GM23338 (cell line): ENCODE data around the gene PGAM1. TPM values are rescaled to one million over a fixed set of nuclear protein-coding genes. Genes with fewer than 3 reads are reported as not detected.

Experiments used
- ATAC-seq: fragments of 200-7000 bp; cut with Tn5 transposase; 3 replicates; pipeline ENCODE4 v1.9.1; 2020
- DNase-seq: peaks from one replicate; pipeline ENCODE4 v3.0.0-alpha.2; 2015; ENCODE audit warnings: low spot score
- H2AFZ ChIP-seq: fragments of 200-600 bp; sonication (generic); 2 replicates; pipeline ENCODE4 v1.8.0; 2016; ENCODE audit warnings: antibody characterized with exemption, mild to moderate bottlenecking, moderate library complexity
- H3F3A ChIP-seq: fragments of 200-600 bp; sonication (generic); replicated peaks from 2 replicates; pipeline ENCODE4 v1.8.0; 2017; ENCODE audit warnings: antibody characterized with exemption, mixed run types, low read depth
- H3K27ac ChIP-seq: fragments of 200-600 bp; sonication (generic); 2 replicates; pipeline ENCODE4 v1.6.1; 2016; ENCODE audit warnings: low read depth
- H3K27me3 ChIP-seq: fragments of 200-600 bp; sonication (generic); 2 replicates; pipeline ENCODE4 v1.8.0; 2016; ENCODE audit warnings: mild to moderate bottlenecking, mixed run types, moderate library complexity; ENCODE audit not compliant: insufficient read depth
- H3K36me3 ChIP-seq: fragments of 200-600 bp; sonication (generic); 2 replicates; pipeline ENCODE4 v1.8.0; 2016; ENCODE audit warnings: mild to moderate bottlenecking; ENCODE audit not compliant: insufficient read depth
- H3K4me1 ChIP-seq: fragments of 200-600 bp; sonication (generic); 2 replicates; pipeline ENCODE4 v1.8.0; 2016; ENCODE audit warnings: mild to moderate bottlenecking, moderate library complexity; ENCODE audit not compliant: insufficient read depth
- H3K4me2 ChIP-seq: fragments of 200-600 bp; sonication (generic); 2 replicates; pipeline ENCODE4 v1.7.1; 2017; ENCODE audit warnings: mixed run types
- H3K4me3 ChIP-seq: fragments of 200-600 bp; sonication (generic); 2 replicates; pipeline ENCODE4 v1.6.1; 2016; ENCODE audit warnings: mixed run types
- H3K79me2 ChIP-seq: fragments of 200-600 bp; sonication (generic); replicated peaks from 2 replicates; pipeline ENCODE4 v1.8.0; 2017; ENCODE audit warnings: mild to moderate bottlenecking; ENCODE audit not compliant: insufficient read depth
- H3K9me2 ChIP-seq: fragments of 200-600 bp; sonication (generic); 2 replicates; pipeline ENCODE4 v1.8.0; 2017; ENCODE audit not compliant: insufficient read depth
- H4K20me1 ChIP-seq: fragments of 200-600 bp; sonication (generic); replicated peaks from 2 replicates; pipeline ENCODE4 v1.8.0; 2017; ENCODE audit warnings: mild to moderate bottlenecking; ENCODE audit not compliant: insufficient read depth
- H3K27ac Mint-ChIP-seq: 2 replicates; pipeline ENCODE4 v1.8.0; 2020; ENCODE audit warnings: inconsistent platforms, mild to moderate bottlenecking, moderate library complexity, mixed read lengths
- H3K27me3 Mint-ChIP-seq: 3 replicates; pipeline ENCODE4 v1.8.0; 2022; ENCODE audit warnings: low read depth, mild to moderate bottlenecking, moderate library complexity, mixed read lengths, inconsistent platforms; ENCODE audit not compliant: insufficient read depth, poor library complexity
- H3K36me3 Mint-ChIP-seq: 3 replicates; pipeline ENCODE4 v1.8.0; 2021; ENCODE audit warnings: low read depth, mild to moderate bottlenecking, inconsistent platforms, moderate library complexity, mixed read lengths
- H3K4me1 Mint-ChIP-seq: 3 replicates; pipeline ENCODE4 v1.8.0; 2020; ENCODE audit warnings: mild to moderate bottlenecking, inconsistent platforms, mixed read lengths
- H3K4me3 Mint-ChIP-seq: 3 replicates; pipeline ENCODE4 v1.8.0; 2021; ENCODE audit warnings: moderate library complexity, mild to moderate bottlenecking, inconsistent platforms, mixed read lengths
- H3K9me3 Mint-ChIP-seq: 3 replicates; pipeline ENCODE4 v1.8.0; 2020; ENCODE audit warnings: moderate library complexity, mild to moderate bottlenecking, inconsistent platforms, mixed read lengths
- CREB1 ChIP-seq: fragments of 250-450 bp; sonication (Bioruptor Pico); IDR thresholded peaks from 2 replicates; pipeline ENCODE4 v1.5.0; 2020; ENCODE audit warnings: low read depth, mild to moderate bottlenecking, moderate library complexity
- CTCF ChIP-seq, 2 experiments: fragments of 200-600 bp in 1 of 2; sonication (generic) in 1 of 2; conservative IDR thresholded peaks; 2 replicates each; pipeline versions ENCODE4 v1.5.1 to v1.6.1; 2016 to 2017; ENCODE audit warnings: antibody characterized with exemption in 2 of 2, low read depth in 2 of 2, mild to moderate bottlenecking in 2 of 2, moderate library complexity in 1 of 2
- ETS1 ChIP-seq: IDR thresholded peaks from 2 replicates; pipeline ENCODE4 v1.6.1; 2016; ENCODE audit warnings: antibody characterized with exemption
- EZH2 ChIP-seq: fragments of 200-600 bp; sonication (generic); IDR thresholded peaks from one replicate; pipeline ENCODE4 v1.8.0; 2017; ENCODE audit warnings: antibody characterized with exemption, mild to moderate bottlenecking, low read depth; ENCODE audit not compliant: unreplicated experiment
- JUNB ChIP-seq: IDR thresholded peaks from one replicate; pipeline ENCODE4 v1.6.1; 2016; ENCODE audit warnings: antibody characterized with exemption; ENCODE audit not compliant: unreplicated experiment
- NANOG ChIP-seq: IDR thresholded peaks from 2 replicates; pipeline ENCODE4 v1.6.1; 2016; ENCODE audit warnings: antibody characterized with exemption, borderline replicate concordance
- POLR2AphosphoS5 ChIP-seq: IDR thresholded peaks from 2 replicates; pipeline ENCODE4 v1.6.1; 2016; ENCODE audit warnings: antibody characterized with exemption, low read depth
- REST ChIP-seq: IDR thresholded peaks from one replicate; pipeline ENCODE4 v1.6.1; 2018; ENCODE audit warnings: antibody characterized with exemption; ENCODE audit not compliant: unreplicated experiment
- STAT1 ChIP-seq: IDR thresholded peaks from one replicate; pipeline ENCODE4 v1.6.1; 2016; ENCODE audit warnings: antibody characterized with exemption; ENCODE audit not compliant: unreplicated experiment
- ZNF114 ChIP-seq: fragments of 250-450 bp; sonication (Bioruptor Pico); IDR thresholded peaks from 2 replicates; pipeline ENCODE4 v1.5.0; 2020; ENCODE audit warnings: mild to moderate bottlenecking, moderate library complexity
- ZNF331 ChIP-seq: fragments of 250-450 bp; sonication (Bioruptor Pico); IDR thresholded peaks from 2 replicates; pipeline ENCODE4 v1.5.0; 2020; ENCODE audit warnings: low read depth, mild to moderate bottlenecking, moderate library complexity
- ZNF462 ChIP-seq: fragments of 250-450 bp; sonication (Bioruptor Pico); IDR thresholded peaks from 2 replicates; pipeline ENCODE4 v1.5.0; 2020; ENCODE audit warnings: mild to moderate bottlenecking, moderate library complexity
- polyA plus RNA-seq: library from polyadenylated mRNA; unstranded; fragments of >200 nt; fragmentation: Nextera tagmentation; extraction: Ambion mirVana; gene quantifications from 2 replicates; pipeline ENCODE4 v1.2.1, GENCODE V29; 2016
- total RNA-seq: library from RNA; depleted of rRNA; stranded (reverse); fragments of >200 nt; shearing (Covaris generic); gene quantifications from 2 replicates; pipeline ENCODE4 v1.2.3, GENCODE V29; 2014

Gene PGAM1
- total and polyA plus RNA-seq, 2 experiments from 2014 or later = 497 to 930 TPM

GRCh38 chr10:97385565-97385964 lies 40.4 kb upstream of the PGAM1 start:
- no peaks in the 10 kb centered on the region for H3K79me2 ChIP-seq
- no peaks in the 10 kb centered on the region for H3K4me1 ChIP-seq
- H3F3A ChIP-seq = 0 out of 2 replicates have a peak, but pooled peaks cover 5% of the 10 kb centered on the region
- no peak overlapping the region for H3K4me3 Mint-ChIP-seq
- H4K20me1 ChIP-seq = no peaks in the 10 kb centered on the region
- H3K27me3 Mint-ChIP-seq = peaks cover 2% of the 10 kb centered on the region
- no peaks in the 10 kb centered on the region for H3K4me1 Mint-ChIP-seq
- H3K4me3 ChIP-seq = no peak overlapping the region
- no peak for ATAC-seq
- no peak for TF ChIP-seq STAT1
- TF ChIP-seq ETS1 = no peak
- TF ChIP-seq CTCF (conservative IDR thresholded peaks at IDR 0.05; ENCODE audit: low read depth in 2 of 2) = no peak
- no peak for TF ChIP-seq POLR2AphosphoS5
- TF ChIP-seq NANOG = no peak
- no peak for TF ChIP-seq CREB1 (CRISPR knock-in tag)
- TF ChIP-seq ZNF114 = no peak
- TF ChIP-seq ZNF462 (CRISPR knock-in tag) = no peak
- no peak for TF ChIP-seq REST
- no peak for TF ChIP-seq ZNF331
- no peak for TF ChIP-seq JUNB
- TF ChIP-seq EZH2 = no peak
- H3K27ac ChIP-seq = no peak overlapping the region
- H2AFZ ChIP-seq = no peak overlapping the region
- H3K27ac Mint-ChIP-seq = no peak overlapping the region
- H3K9me2 ChIP-seq = no peaks in the 10 kb centered on the region
- no peaks in the 10 kb centered on the region for H3K9me3 Mint-ChIP-seq
- H3K4me2 ChIP-seq = no peak overlapping the region
- H3K36me3 Mint-ChIP-seq = peaks cover 74% of the 10 kb centered on the region
- H3K36me3 ChIP-seq = peaks cover 23% of the 10 kb centered on the region
- no peaks in the 10 kb centered on the region for H3K27me3 ChIP-seq
- DNase-seq = no peak
